Esophagus squamous epithelium (tissue), 4 donors: ENCODE data around the gene GSTM4.
"Not testable (repeated sequence)": the region's sequence is repeated elsewhere in the genome, so short reads cannot be mapped to it uniquely, and the experiment has no call there.

Experiments used
- CTCF ChIP-seq, 6 experiments: fragments of 450-650 bp in 4 of 6; fragments of 200-600 bp in 2 of 6; sonication (generic) in 2 of 6; IDR thresholded peaks; one replicate each; pipeline ENCODE4 v1.5.1; 2016 to 2019; ENCODE audit warnings: antibody characterized with exemption in 6 of 6, mild to moderate bottlenecking in 4 of 6, moderate library complexity in 4 of 6
- POLR2A ChIP-seq, 4 donors: fragments of 450-650 bp; IDR thresholded peaks; one replicate each; pipeline ENCODE4 v1.6.1; 2017; ENCODE audit warnings: antibody characterized with exemption in 4 of 4, mild to moderate bottlenecking in 4 of 4, moderate library complexity in 3 of 4

DNA sequence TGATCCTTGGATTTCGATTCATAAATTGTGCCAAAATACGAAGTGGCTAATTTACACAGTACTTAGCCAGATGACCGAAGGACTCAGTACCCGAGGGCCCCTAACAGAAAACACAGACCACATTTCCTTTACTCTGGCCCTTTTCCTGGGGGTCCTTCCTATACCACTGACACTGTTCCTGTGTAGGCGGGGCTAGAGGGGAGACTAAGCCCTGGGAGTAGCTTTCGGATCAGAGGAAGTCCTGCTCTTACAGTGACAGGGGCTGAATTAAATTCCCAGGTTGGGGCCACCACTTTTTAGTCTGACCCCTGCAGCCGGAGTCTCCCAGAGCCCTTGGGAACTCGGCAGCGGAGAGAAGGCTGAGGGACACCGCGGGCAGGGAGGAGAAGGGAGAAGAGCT lies 31.2 kb downstream of the GSTM4 start:
- not testable (repeated sequence) for TF ChIP-seq POLR2A, CTCF (IDR thresholded peaks at IDR 0.05)
